Osteoblast (primary cell): ENCODE data around the gene CEBPA. TPM values are rescaled to one million over a fixed set of nuclear protein-coding genes. Genes with fewer than 3 reads are reported as not detected.
"Not testable (repeated sequence)": the region's sequence is repeated elsewhere in the genome, so short reads cannot be mapped to it uniquely, and the experiment has no call there.

ENCODE experiments used
- DNase-seq: peaks from one replicate; pipeline ENCODE4 v3.0.0; 2011; ENCODE audit warnings: low spot score, mixed read lengths; ENCODE audit not compliant: insufficient read length; ENCODE audit errors: missing footprints
- H2AFZ ChIP-seq: 2 replicates; pipeline ENCODE4 v1.6.0; 2011; ENCODE audit warnings: mild to moderate bottlenecking, low read length
- H3K27ac ChIP-seq: 2 replicates; pipeline ENCODE4 v1.5.1; 2011; ENCODE audit warnings: mild to moderate bottlenecking, low read depth, low read length, moderate library complexity
- H3K27me3 ChIP-seq: 2 replicates; pipeline ENCODE4 v1.6.0; 2012; ENCODE audit warnings: mild to moderate bottlenecking, control low read depth, inconsistent platforms, low read length, moderate library complexity; ENCODE audit not compliant: insufficient read depth
- H3K36me3 ChIP-seq: 2 replicates; pipeline ENCODE4 v1.5.1; 2011; ENCODE audit warnings: mild to moderate bottlenecking, low read length, control low read depth, moderate library complexity; ENCODE audit not compliant: insufficient read depth
- H3K4me1 ChIP-seq: 2 replicates; pipeline ENCODE4 v1.5.1; 2011; ENCODE audit warnings: mild to moderate bottlenecking, low read length, control low read depth, moderate library complexity; ENCODE audit not compliant: insufficient read depth
- H3K4me2 ChIP-seq: 2 replicates; pipeline ENCODE4 v1.6.0; 2011; ENCODE audit warnings: mild to moderate bottlenecking, low read length; ENCODE audit not compliant: insufficient read depth
- H3K4me3 ChIP-seq: fragments of 200-600 bp; sonication (generic); 3 replicates; pipeline ENCODE4 v1.5.1; 2012; ENCODE audit warnings: mild to moderate bottlenecking, low read length, inconsistent platforms; ENCODE audit not compliant: insufficient read depth
- H3K79me2 ChIP-seq: 2 replicates; pipeline ENCODE4 v1.6.0; 2012; ENCODE audit warnings: mild to moderate bottlenecking, low read length, control low read depth, inconsistent platforms; ENCODE audit not compliant: insufficient read depth
- H3K9me3 ChIP-seq: 2 replicates; pipeline ENCODE4 v1.5.1; 2011; ENCODE audit warnings: low read depth, low read length, control low read depth
- H4K20me1 ChIP-seq: 2 replicates; pipeline ENCODE4 v1.6.0; 2012; ENCODE audit warnings: mild to moderate bottlenecking, low read length, control low read depth; ENCODE audit not compliant: insufficient read depth
- CTCF ChIP-seq: IDR thresholded peaks from 2 replicates; pipeline ENCODE4 v1.5.1; 2011; ENCODE audit warnings: mild to moderate bottlenecking, low read depth, low read length, moderate library complexity; ENCODE audit errors: extremely low read depth
- total RNA-seq: library from RNA; depleted of rRNA; stranded (reverse); fragments of >200 nt; gene quantifications from 2 replicates; pipeline ENCODE4 v1.2.3, GENCODE V29; 2012

CEBPA gene
- total RNA-seq, 1 donor, result 3.6 TPM

- Histone ChIP-seq H3K4me3 (no peak overlapping the region), H3K79me2 (no peaks in the 10 kb centered on the region), H3K27ac (no peak overlapping the region), H3K36me3 (no peaks in the 10 kb centered on the region), H3K9me3 (no peaks in the 10 kb centered on the region), H2AFZ (no peak overlapping the region), H3K4me1 (no peaks in the 10 kb centered on the region), H3K4me2 (no peak overlapping the region), H4K20me1 (no peaks in the 10 kb centered on the region), H3K27me3 (peaks cover 8% of the 10 kb centered on the region)
- DNase-seq, result no peak
- no peak for TF ChIP-seq CTCF
Measured at GRCh38 chr19:33325920-33326319, 23.6 kb upstream of the CEBPA start.

GRCh38 chr19:33324628-33325027 lies 22.3 kb upstream of the CEBPA start:
- no peak for TF ChIP-seq CTCF
- Histone ChIP-seq H4K20me1 (no peaks in the 10 kb centered on the region), H3K27me3 (peaks cover 5% of the 10 kb centered on the region), H3K79me2 (no peaks in the 10 kb centered on the region), H3K4me2 (no peak overlapping the region), H3K4me1 (no peaks in the 10 kb centered on the region), H3K27ac (no peak overlapping the region), H3K9me3 (no peaks in the 10 kb centered on the region), H3K4me3 (no peak overlapping the region), H3K36me3 (no peaks in the 10 kb centered on the region), H2AFZ (no peak overlapping the region)
- no peak for DNase-seq

GRCh38 chr19:33323093-33323820 lies 20.9 kb upstream of the CEBPA start:
- Histone ChIP-seq H3K27me3 (no peaks in the 10 kb centered on the region), H3K27ac (no peak overlapping the region), H3K79me2 (no peaks in the 10 kb centered on the region), H3K36me3 (no peaks in the 10 kb centered on the region), H4K20me1 (no peaks in the 10 kb centered on the region), H3K4me2 (no peak overlapping the region), H3K4me3 (no peak overlapping the region), H2AFZ (no peak overlapping the region), H3K9me3 (no peaks in the 10 kb centered on the region), H3K4me1 (no peaks in the 10 kb centered on the region)
- TF ChIP-seq CTCF, result no peak
- DNase-seq, result no peak

GRCh38 chr19:33320636-33321035 lies 18.3 kb upstream of the CEBPA start:
- no peak for TF ChIP-seq CTCF
- no peak overlapping the region for H3K4me2 ChIP-seq
- H3K4me1 ChIP-seq, result no peaks in the 10 kb centered on the region
- no peaks in the 10 kb centered on the region for H3K27me3 ChIP-seq
- H4K20me1 ChIP-seq, result no peaks in the 10 kb centered on the region
- H2AFZ ChIP-seq, result no peak overlapping the region
- H3K36me3 ChIP-seq, result no peaks in the 10 kb centered on the region
- no peaks in the 10 kb centered on the region for H3K79me2 ChIP-seq
- DNase-seq, result no peak
- H3K9me3 ChIP-seq, result no peaks in the 10 kb centered on the region
- H3K4me3 ChIP-seq, result no peak overlapping the region
- H3K27ac ChIP-seq, result no peak overlapping the region

- not testable (repeated sequence) for H3K9me3 ChIP-seq, H3K27ac ChIP-seq, H3K79me2 ChIP-seq, H2AFZ ChIP-seq, DNase-seq, H3K27me3 ChIP-seq, H3K4me3 ChIP-seq, H3K36me3 ChIP-seq, H4K20me1 ChIP-seq, H3K4me2 ChIP-seq, H3K4me1 ChIP-seq
Measured at GRCh38 chr19:33317991-33318390, 15.7 kb upstream of the CEBPA start.
